ENCODE results near the gene DOCK6.

- TF ChIP-seq JUND (IDR thresholded peaks at IDR 0.05): no peak
- TF ChIP-seq ZFX (IDR thresholded peaks at IDR 0.05): no peak
- TF ChIP-seq CTCF (IDR thresholded peaks at IDR 0.05 in 2 of 3, conservative IDR thresholded peaks at IDR 0.05 in 1 of 3; ENCODE audit: borderline replicate concordance in 1 of 3, insufficient read depth in 1 of 3, low read depth in 2 of 3, low read length in 2 of 3): no peak
- no peak for TF ChIP-seq EZH2 (IDR thresholded peaks at IDR 0.05)
- no peak for TF ChIP-seq POLR2AphosphoS5 (IDR thresholded peaks at IDR 0.05; ENCODE audit: low read depth, low read length)
- TF ChIP-seq EZH2phosphoT487 (IDR thresholded peaks at IDR 0.05; ENCODE audit: borderline replicate concordance): no peak
- TF ChIP-seq POLR2A (IDR thresholded peaks at IDR 0.05; ENCODE audit: borderline replicate concordance, extremely low read depth, insufficient read depth, insufficient read length): no peak
- TF ChIP-seq SIN3A (IDR thresholded peaks at IDR 0.05; ENCODE audit: low read depth): no peak
- TF ChIP-seq EGR1 (IDR thresholded peaks at IDR 0.05; ENCODE audit: low read depth): no peak
Observed at GRCh38 chr19:11279505-11280236, 17.3 kb upstream of the DOCK6 start.
